ENCODE data around the gene FERD3L.

- TF ChIP-seq CTCF (IDR thresholded peaks at IDR 0.05; ENCODE audit: low read depth, low read length, missing input control) (no peak), SP1 (IDR thresholded peaks at IDR 0.05) (no peak), JUND (IDR thresholded peaks at IDR 0.05) (no peak), GABPA (IDR thresholded peaks at IDR 0.05 in 1 of 2, conservative IDR thresholded peaks at IDR 0.05 in 1 of 2) (no peak), YY1 (IDR thresholded peaks at IDR 0.05) (no peak), RAD21 (IDR thresholded peaks at IDR 0.05) (no peak), ZBTB33 (IDR thresholded peaks at IDR 0.05) (no peak), ATF3 (IDR thresholded peaks at IDR 0.05) (no peak), MAX (IDR thresholded peaks at IDR 0.05) (no peak), EGR1 (IDR thresholded peaks at IDR 0.05; ENCODE audit: low read depth in 2 of 2) (no peak), FOXA1 (IDR thresholded peaks at IDR 0.05) (no peak)
Observed at GRCh38 chr7:19118636-19119371, 26.4 kb downstream of the FERD3L start.
